Endothelial cell of umbilical vein (primary cell): ENCODE measurements around the gene PDGFRB. TPM values are rescaled to one million over a fixed set of nuclear protein-coding genes. Genes with fewer than 3 reads are reported as not detected.

ENCODE experiments used
- BruUV-seq: library from RNA; stranded (reverse); fragments of 400-500 nt; replicated peaks from 2 replicates; lab custom pipeline; 2021; lab: Mats Ljungman, UMichigan
- CTCF ChIA-PET: fragments of 300-600, 350-600 bp; sonication (Branson Sonifier 250); formaldehyde crosslinking; loops from one replicate; lab custom pipeline; 2021; ENCODE audit warnings: antibody characterized with exemption, inconsistent platforms; lab: Charles Lee
- POLR2A ChIA-PET: fragments of 300-600, 350-600 bp; sonication (Branson Sonifier 250); formaldehyde crosslinking; loops from one replicate; lab custom pipeline; 2021; ENCODE audit warnings: antibody characterized with exemption, inconsistent platforms; lab: Charles Lee
- DNase-seq: peaks from one replicate; pipeline ENCODE4 v3.0.0-alpha.2; 2011; ENCODE audit warnings: low read depth, low spot score
- FAIRE-seq: peaks from 2 replicates; lab custom pipeline; 2011; peaks lifted over from hg19 to GRCh38; lab: Jason Lieb, UNC
- H2AFZ ChIP-seq: 2 replicates; pipeline ENCODE4 v1.6.0; 2012; ENCODE audit warnings: low read depth, low read length, control low read depth, inconsistent platforms
- H3K27ac ChIP-seq: 2 replicates; pipeline ENCODE4 v1.5.1; 2011; ENCODE audit warnings: low read depth, mild to moderate bottlenecking, control low read depth, low read length, moderate library complexity; ENCODE audit not compliant: insufficient read depth
- H3K27me3 ChIP-seq, 2 experiments: 2 replicates each; pipeline versions ENCODE4 v1.6.0 to v1.6.1; 2011; ENCODE audit warnings: low read length in 2 of 2, mixed read lengths in 1 of 2; ENCODE audit not compliant: control insufficient read depth in 2 of 2, insufficient read depth in 2 of 2
- H3K36me3 ChIP-seq, 2 experiments: 2 replicates in 1 of 2; 3 replicates in 1 of 2; pipeline ENCODE4 v1.5.1; 2011; ENCODE audit warnings: low read length in 2 of 2, mild to moderate bottlenecking in 1 of 2, moderate library complexity in 1 of 2; ENCODE audit not compliant: control insufficient read depth in 2 of 2, insufficient read depth in 2 of 2; ENCODE audit errors: extremely low read depth in 1 of 2
- H3K4me1 ChIP-seq: 3 replicates; pipeline ENCODE4 v1.5.1; 2011; ENCODE audit warnings: mild to moderate bottlenecking, low read length; ENCODE audit not compliant: control insufficient read depth, insufficient read depth; ENCODE audit errors: extremely low read depth
- H3K4me2 ChIP-seq: 2 replicates; pipeline ENCODE4 v1.6.1; 2011; ENCODE audit warnings: low read length, control low read depth, mixed read lengths; ENCODE audit not compliant: insufficient read depth
- H3K4me3 ChIP-seq, 3 experiments: fragments of 200-600 bp in 1 of 3; sonication (generic), shearing (Covaris generic) in 1 of 3; replicated peaks in 1 of 3; 2 replicates each; pipeline ENCODE4 v1.5.1; 2011 to 2016; ENCODE audit warnings: control low read depth in 3 of 3, low read length in 3 of 3, mild to moderate bottlenecking in 2 of 3, inconsistent platforms in 1 of 3, low read depth in 1 of 3, moderate library complexity in 1 of 3; ENCODE audit not compliant: insufficient read depth in 1 of 3
- H3K79me2 ChIP-seq: 2 replicates; pipeline ENCODE4 v1.6.0; 2012; ENCODE audit warnings: low read length, inconsistent platforms; ENCODE audit not compliant: control insufficient read depth, insufficient read depth
- H3K9ac ChIP-seq: replicated peaks from 2 replicates; pipeline ENCODE3; 2011; ENCODE audit warnings: low read length, control low read depth; ENCODE audit not compliant: insufficient read depth; ENCODE audit errors: extremely low read depth
- H3K9me1 ChIP-seq: replicated peaks from 3 replicates; pipeline ENCODE4 v1.6.0; 2011; ENCODE audit warnings: mild to moderate bottlenecking, low read length; ENCODE audit not compliant: control insufficient read depth, insufficient read depth; ENCODE audit errors: extremely low read depth
- H3K9me3 ChIP-seq: replicated peaks from 2 replicates; pipeline ENCODE4 v1.5.1; 2012; ENCODE audit warnings: low read length, inconsistent platforms; ENCODE audit not compliant: control insufficient read depth, insufficient read depth
- H4K20me1 ChIP-seq: replicated peaks from 2 replicates; pipeline ENCODE3; 2011; ENCODE audit warnings: mild to moderate bottlenecking, low read length; ENCODE audit not compliant: control insufficient read depth, insufficient read depth; ENCODE audit errors: extremely low read depth
- EZH2 ChIP-seq: IDR thresholded peaks from 2 replicates; pipeline ENCODE4 v1.6.1; 2012; ENCODE audit warnings: borderline replicate concordance, low read depth, mild to moderate bottlenecking, moderate library complexity, low read length, inconsistent platforms; ENCODE audit not compliant: severe bottlenecking
- FOS ChIP-seq: IDR thresholded peaks from 2 replicates; pipeline ENCODE4 v1.6.1; 2011; ENCODE audit warnings: mild to moderate bottlenecking, low read length, moderate library complexity, borderline replicate concordance; ENCODE audit not compliant: insufficient read depth
- GATA2 ChIP-seq: IDR thresholded peaks from 2 replicates; pipeline ENCODE4 v1.7.0; 2011; ENCODE audit warnings: low read depth, mild to moderate bottlenecking, moderate library complexity, mixed read lengths, low read length; ENCODE audit not compliant: insufficient read length, insufficient read depth
- JUN ChIP-seq: IDR thresholded peaks from 2 replicates; pipeline ENCODE4 v1.6.1; 2011; ENCODE audit warnings: borderline replicate concordance, low read depth; ENCODE audit not compliant: insufficient read length, insufficient read depth
- MYC ChIP-seq: IDR thresholded peaks from one replicate; pipeline ENCODE4 v1.6.1; 2011; ENCODE audit warnings: mild to moderate bottlenecking, low read depth, low read length
- POLR2A ChIP-seq: IDR thresholded peaks from 2 replicates; pipeline ENCODE4 v1.6.1; 2012; ENCODE audit warnings: low read depth, mild to moderate bottlenecking, control low read depth, low read length
- POLR2AphosphoS5 ChIP-seq: IDR thresholded peaks from 2 replicates; pipeline ENCODE4 v1.6.1; 2012; ENCODE audit warnings: low read depth, mild to moderate bottlenecking, control low read depth, low read length, moderate library complexity; ENCODE audit not compliant: insufficient read depth
- dilution Hi-C: fragments of 300-500 bp; cut with MboI; formaldehyde crosslinking; loops from one replicate; pipeline ENCODE4 v1.15.0; 2019; ENCODE audit warnings: low sequenced_read_pairs; ENCODE audit not compliant: extremely low pct_ligation_motif_present
- intact Hi-C: fragments of 100-400 bp; cut with micrococcal nuclease; formaldehyde crosslinking; loops from one replicate; pipeline ENCODE4 v1.10.0; 2022
- polyA plus RNA-seq, 4 experiments: library from polyadenylated mRNA; depleted of rRNA in 3 of 4; stranded (reverse) in 3 of 4; unstranded in 1 of 4; fragments of >200 nt; gene quantifications; 2 replicates each; pipeline versions ENCODE4 v1.2.1 to v1.2.3, GENCODE V29; 2011 to 2012; ENCODE audit warnings: missing spikeins in 1 of 4
- total RNA-seq: library from RNA; stranded (reverse); gene quantifications from 2 replicates; pipeline ENCODE4 v1.2.3, GENCODE V29; 2021
- TF ChIP-seq, protein P1 (sequence below): IDR thresholded peaks from 2 replicates; pipeline ENCODE4 v1.6.1; 2011; ENCODE audit not compliant: insufficient read depth, insufficient read length
- TF ChIP-seq, protein P2 (sequence below), 2 donors: IDR thresholded peaks; 1 replicate in 1 of 2; 2 replicates in 1 of 2; pipeline ENCODE4 v1.5.1; 2011; ENCODE audit warnings: low read length in 2 of 2, mild to moderate bottlenecking in 2 of 2, moderate library complexity in 2 of 2, control low read depth in 1 of 2, inconsistent platforms in 1 of 2, low read depth in 1 of 2; ENCODE audit not compliant: insufficient read depth in 1 of 2; ENCODE audit errors: extremely low read depth in 1 of 2

PDGFRB gene
- total and polyA plus RNA-seq, 2 donors (not counting 3 experiments of a cell fraction or from before 2014, with no cell fraction given): 1.4 to 1.7 TPM

DNA sequence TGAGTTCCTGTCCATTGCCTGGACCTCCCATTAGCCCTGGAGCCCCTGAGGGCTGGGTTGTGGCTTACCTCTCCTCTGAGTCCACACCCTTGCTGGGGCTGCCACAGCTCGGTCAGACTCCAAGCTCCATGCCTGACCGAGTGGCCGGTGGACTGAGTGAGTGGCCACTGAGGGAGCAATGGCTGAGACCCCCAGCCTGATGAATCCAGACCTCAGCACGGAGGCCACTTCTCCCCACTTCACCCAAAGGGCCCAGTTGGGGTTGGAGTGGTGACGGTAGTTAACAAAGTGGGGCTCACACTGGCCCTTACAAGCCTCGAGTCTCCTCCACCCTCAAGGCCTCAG lies 28.8 kb downstream of the PDGFRB start:
- intact Hi-C loops: no loop called here
- H3K9ac ChIP-seq: no peak overlapping the region
- H3K79me2 ChIP-seq: no peaks in the 10 kb centered on the region
- H3K4me3 ChIP-seq: no peak overlapping the region
- H3K27ac ChIP-seq: no peak overlapping the region
- DNase-seq (no peak), FAIRE-seq (no peak)
- peaks cover 7% of the 10 kb centered on the region for H3K4me1 ChIP-seq
- ChIA-PET POLR2A (no interaction called here), CTCF (interaction anchor here (4.1 to 4.4 kb wide), 2 partner anchors 48 to 92 kb away, joined by 27 to 36 read pairs; no protein-coding TSS in a partner anchor)
- no peaks in the 10 kb centered on the region for H3K9me3 ChIP-seq
- dilution Hi-C loops: no loop called here
- no peaks in the 10 kb centered on the region for H4K20me1 ChIP-seq
- H3K4me2 ChIP-seq: no peak overlapping the region
- no peaks in the 10 kb centered on the region for H3K9me1 ChIP-seq
- no TSS peak for BruUV-seq
- H2AFZ ChIP-seq: no peak overlapping the region
- no peak for TF ChIP-seq EZH2
- no peak for TF ChIP-seq FOS
- no peak for TF ChIP-seq POLR2A
- TF ChIP-seq JUN: no peak
- TF ChIP-seq MYC: no peak
- TF ChIP-seq POLR2AphosphoS5: no peak
- TF ChIP-seq, protein P1, sequence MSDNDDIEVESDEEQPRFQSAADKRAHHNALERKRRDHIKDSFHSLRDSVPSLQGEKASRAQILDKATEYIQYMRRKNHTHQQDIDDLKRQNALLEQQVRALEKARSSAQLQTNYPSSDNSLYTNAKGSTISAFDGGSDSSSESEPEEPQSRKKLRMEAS: no peak
- TF ChIP-seq, protein P2, sequence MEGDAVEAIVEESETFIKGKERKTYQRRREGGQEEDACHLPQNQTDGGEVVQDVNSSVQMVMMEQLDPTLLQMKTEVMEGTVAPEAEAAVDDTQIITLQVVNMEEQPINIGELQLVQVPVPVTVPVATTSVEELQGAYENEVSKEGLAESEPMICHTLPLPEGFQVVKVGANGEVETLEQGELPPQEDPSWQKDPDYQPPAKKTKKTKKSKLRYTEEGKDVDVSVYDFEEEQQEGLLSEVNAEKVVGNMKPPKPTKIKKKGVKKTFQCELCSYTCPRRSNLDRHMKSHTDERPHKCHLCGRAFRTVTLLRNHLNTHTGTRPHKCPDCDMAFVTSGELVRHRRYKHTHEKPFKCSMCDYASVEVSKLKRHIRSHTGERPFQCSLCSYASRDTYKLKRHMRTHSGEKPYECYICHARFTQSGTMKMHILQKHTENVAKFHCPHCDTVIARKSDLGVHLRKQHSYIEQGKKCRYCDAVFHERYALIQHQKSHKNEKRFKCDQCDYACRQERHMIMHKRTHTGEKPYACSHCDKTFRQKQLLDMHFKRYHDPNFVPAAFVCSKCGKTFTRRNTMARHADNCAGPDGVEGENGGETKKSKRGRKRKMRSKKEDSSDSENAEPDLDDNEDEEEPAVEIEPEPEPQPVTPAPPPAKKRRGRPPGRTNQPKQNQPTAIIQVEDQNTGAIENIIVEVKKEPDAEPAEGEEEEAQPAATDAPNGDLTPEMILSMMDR (IDR thresholded peaks at IDR 0.05; ENCODE audit: extremely low read depth in 1 of 2, insufficient read depth in 1 of 2, low read depth in 1 of 2, low read length in 2 of 2): no peak
- TF ChIP-seq GATA2: no peak
- no peaks in the 10 kb centered on the region for H3K27me3 ChIP-seq
- H3K36me3 ChIP-seq: no peaks in the 10 kb centered on the region
